GM19240 (cell line): ENCODE results near the gene FAM25C.
"Not testable (repeated sequence)": the region's sequence is repeated elsewhere in the genome, so short reads cannot be mapped to it uniquely, and the experiment has no call there.

Experiments
- DNase-seq: peaks from one replicate; pipeline ENCODE4 v3.0.0; 2011; ENCODE audit warnings: low spot score; ENCODE audit not compliant: insufficient read length

Gene FAM25C

DNA sequence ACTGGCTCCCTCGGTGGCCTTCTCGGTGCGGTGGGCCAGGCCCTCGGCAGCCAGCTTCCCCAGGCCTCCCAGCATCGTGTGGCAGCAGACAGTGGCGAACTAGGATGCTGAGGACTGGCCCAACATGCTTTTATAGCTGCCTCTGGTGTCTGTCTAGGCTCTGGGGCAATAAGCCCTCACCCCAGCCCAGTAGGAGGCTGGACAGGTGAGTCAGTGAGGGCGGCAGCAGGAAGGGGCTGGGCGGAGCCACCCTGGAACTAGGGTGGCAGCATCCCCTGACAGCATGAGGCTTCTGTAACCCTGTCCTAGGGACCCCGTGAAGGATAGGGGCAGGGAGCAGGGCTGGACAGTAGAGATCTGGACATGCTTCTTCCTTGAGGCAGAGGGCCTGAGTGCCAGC is at the start of gene FAM25C:
Gene FAM25C, minus strand, starts transcription at position 101 of the 400 bp plus-strand sequence. Its CDS starts 26 bp downstream, at position 75.
- DNase-seq = not testable (repeated sequence)

DNA sequence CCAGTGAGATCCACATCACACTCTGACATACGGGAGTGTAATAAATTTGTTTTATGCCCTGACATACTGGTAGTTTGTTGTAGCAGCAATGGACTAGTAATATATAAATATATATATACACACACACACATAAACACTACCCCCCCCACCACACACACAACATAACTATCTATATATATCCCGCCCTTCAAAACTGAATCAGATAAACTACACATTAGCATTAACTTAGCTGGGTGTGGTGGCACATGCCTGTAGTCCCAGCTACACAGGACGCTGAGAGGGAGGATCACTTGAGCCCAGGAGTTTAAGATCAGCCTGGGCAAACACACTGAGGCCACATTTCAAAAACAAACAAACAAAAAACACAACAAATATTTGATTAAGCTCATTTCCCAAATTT is 45.0 kb upstream of the FAM25C start:
- DNase-seq = not testable (repeated sequence)

DNA sequence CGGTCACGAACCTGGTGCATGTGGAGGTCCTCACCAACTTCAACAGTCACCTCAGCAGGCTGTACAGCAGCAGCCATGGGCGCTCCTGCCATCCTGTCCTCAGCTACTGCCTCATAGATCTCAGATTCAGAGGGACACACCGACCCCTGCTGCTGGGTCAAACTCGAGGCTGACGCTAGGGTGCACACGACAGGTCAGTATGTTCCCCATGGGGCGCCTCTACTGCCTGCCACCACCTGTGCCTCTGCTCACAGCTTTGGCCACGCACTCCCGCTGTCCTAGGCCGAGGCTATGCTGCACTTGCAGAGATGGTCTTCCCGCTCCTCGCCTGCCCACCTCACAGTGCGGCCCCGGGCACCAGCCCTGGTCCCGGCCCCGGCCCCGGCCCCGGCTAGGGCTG is 31.8 kb upstream of the FAM25C start:
- not testable (repeated sequence) for DNase-seq

DNA sequence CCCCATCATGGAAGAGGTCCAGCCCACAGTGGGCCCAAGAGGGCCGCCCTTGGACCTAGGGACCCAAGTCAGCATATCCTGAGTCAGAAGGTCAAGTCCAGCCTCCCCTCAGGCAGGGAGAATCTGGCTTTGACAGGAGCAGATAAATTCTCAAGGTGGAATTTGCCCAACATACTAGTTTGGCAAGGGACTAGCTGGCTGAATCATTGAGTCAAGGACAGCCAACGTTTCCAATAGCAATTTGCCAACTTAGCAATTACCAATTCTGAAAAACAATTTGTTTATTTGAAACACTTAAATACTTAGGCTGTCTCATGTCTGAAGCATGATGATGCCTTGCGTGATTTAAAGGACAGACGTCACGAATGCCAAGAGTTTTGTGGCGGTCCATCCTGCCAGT is 2.7 kb upstream of the FAM25C start:
- DNase-seq = not testable (repeated sequence)

DNA sequence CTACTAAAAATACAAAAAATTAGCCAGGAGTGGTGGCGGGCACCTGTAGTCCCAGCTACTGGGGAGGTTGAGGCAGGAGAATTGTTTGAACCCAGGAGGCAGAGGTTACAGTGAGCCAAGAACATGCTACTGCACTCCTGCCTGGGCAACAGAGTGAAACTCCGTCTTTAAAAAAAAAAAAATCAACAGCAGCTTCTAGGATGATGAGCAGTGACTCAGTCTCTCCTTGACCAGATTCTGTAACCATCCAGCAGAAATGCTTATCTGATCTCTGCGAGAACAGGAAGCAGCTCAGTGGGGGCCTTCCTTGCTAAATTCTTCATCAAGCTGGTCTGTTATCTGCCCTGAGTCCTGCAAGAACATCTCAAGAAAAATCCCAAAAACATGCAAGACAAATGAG is 5.5 kb downstream of the FAM25C start:
- DNase-seq = not testable (repeated sequence)

- not testable (repeated sequence) for DNase-seq
These were observed 7.0 kb downstream of the FAM25C start for GRCh38 chr10:47992560-47992959.

DNA sequence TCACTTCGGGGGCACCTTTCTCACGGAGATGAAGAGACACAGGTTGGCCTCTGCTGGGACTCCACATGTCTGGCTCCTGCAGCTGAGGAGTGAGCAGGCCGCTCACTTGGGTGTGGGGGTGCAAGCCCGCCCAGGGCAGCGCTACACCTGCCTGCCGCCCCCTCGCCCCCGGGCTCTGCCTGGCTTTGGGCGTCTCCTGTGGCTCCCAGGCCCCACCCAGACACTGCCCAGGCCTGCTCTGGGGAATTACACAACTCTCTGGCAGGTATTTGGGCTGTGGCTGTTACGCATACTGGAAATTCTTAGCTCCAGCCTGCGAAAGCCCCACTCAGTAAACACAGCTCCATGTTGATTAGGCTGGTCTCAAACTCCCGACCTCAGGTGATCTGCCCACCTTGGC is 7.9 kb downstream of the FAM25C start:
- not testable (repeated sequence) for DNase-seq

- DNase-seq = not testable (repeated sequence)
These were observed 9.5 kb downstream of the FAM25C start for GRCh38 chr10:47990097-47990496.

GRCh38 chr10:47989542-47989950 is 10.0 kb downstream of the FAM25C start:
- DNase-seq = not testable (repeated sequence)

GRCh38 chr10:47988718-47989541 is 10.7 kb downstream of the FAM25C start:
- DNase-seq = not testable (repeated sequence)

GRCh38 chr10:47987952-47988351 is 11.6 kb downstream of the FAM25C start:
- DNase-seq = not testable (repeated sequence)

DNA sequence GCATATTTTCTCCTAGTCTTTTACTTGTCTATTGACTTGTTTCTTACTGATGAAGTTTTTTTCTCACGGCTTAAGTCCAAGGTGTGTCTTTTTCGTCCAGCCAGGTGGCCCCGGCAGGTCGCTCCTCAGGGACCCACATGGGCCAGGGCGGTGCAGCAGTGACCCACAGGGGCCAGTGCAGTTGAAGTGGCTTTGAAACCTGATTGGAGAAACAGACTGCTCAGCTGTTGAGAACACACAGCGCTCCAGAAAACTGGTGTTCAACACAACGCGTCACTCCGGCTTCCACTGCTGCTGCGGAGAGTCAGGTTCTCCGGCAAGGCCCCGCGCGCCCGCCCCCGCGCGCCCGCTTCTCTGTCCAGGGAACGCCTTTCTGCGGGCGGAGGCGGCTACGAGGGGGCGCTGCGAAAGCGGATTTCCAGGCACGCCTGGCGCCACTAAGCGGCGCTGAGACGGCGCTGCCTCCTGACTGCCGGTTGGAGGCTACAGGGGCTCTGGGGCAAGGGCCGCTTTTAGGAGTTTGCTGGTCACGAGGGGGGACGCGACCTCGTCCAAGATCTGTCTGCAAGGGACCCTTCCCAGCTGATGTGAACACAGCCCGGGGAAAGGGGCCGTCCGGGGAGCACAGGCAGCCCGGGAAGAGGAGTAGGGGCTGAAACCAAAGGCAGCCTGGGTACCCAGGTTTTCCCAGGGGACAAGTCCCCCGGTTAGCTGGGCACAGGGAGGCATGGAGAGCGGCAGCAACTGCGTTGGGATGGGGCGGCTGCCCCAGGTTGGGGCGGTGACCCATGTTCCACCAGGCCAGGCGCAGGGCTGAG is 13.0 kb downstream of the FAM25C start:
- not testable (repeated sequence) for DNase-seq

GRCh38 chr10:47975409-47975808 is 24.2 kb downstream of the FAM25C start:
- not testable (repeated sequence) for DNase-seq

- not testable (repeated sequence) for DNase-seq
These were observed 26.5 kb downstream of the FAM25C start for GRCh38 chr10:47973131-47973530.

DNA sequence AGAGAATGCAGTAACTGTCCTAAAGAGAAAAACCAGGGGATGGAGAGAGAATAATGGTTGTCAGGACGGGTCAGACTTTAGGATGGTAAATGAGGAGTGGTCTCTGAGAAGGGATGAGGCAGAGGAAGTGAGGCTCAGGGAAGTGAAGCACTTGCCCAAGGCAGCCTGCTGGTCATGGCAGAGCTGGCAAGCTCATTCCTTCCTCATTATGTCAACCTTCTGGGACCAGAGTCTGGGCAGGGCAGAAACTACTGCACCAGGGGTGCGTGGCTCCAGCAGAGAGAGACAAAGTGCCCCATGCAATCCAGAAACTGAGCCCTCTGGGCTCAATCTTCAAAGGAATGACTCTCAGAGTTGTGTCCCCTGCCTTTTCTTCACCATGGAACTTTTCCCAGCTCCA is 27.5 kb downstream of the FAM25C start:
- not testable (repeated sequence) for DNase-seq

DNA sequence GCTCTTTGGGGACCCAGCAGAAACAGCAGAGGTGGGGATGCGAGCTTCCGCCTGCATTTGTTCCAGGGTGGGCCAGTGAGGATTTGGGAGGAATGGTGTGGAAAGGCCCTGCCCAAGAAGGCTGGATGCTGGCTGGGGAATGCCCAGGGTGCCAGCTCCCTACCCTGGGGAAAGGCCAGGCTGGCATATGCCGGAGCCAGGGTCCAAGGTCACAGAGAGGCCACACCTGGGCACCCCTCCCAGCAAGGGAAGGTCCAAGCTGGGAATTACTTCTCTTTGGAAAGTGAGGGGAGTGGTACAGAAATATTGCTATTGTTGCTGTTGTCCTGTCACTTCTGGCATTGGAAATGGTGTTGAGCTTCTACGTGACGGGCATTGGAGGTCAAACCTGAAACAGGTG is 28.0 kb downstream of the FAM25C start:
- DNase-seq = not testable (repeated sequence)

DNA sequence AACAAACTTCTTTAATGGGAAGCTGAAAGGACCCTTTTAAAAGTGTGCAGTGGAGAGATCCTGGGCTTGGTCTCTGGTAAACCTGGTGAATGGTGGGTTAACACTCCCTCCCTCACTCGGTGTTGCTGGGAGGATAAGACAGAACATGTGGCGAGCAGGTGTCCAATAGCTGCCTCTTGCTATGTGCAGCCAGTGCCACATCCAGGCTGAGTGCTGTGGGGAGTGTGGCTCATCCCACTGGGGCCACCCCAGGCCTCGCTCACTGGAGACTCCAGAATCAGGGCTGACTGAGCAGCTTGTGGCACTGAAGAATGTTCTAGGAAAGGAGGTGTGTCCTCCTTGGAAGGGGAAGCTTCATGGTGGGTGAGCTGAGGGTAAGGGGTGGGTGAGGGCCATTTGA is 29.5 kb downstream of the FAM25C start:
- not testable (repeated sequence) for DNase-seq

DNA sequence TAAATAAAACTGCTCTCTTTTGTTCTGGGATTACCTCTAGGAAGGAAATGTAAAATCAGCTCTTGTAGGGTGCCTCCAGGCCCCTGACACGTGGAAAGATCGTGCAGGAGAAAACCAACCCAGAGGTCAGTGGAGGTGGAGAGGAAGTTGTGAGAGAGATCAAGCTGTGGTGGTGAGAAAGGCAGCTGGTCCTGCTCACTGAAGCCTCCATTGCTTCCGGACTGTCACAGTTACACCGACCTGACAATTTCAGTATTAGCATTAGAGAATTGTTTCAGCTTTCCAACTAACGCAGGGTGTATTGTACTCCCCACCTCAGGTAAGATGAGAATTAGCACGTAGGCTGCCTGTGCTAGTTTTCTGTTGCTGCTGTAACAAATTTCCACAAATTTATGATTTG is 30.6 kb downstream of the FAM25C start:
- not testable (repeated sequence) for DNase-seq

DNA sequence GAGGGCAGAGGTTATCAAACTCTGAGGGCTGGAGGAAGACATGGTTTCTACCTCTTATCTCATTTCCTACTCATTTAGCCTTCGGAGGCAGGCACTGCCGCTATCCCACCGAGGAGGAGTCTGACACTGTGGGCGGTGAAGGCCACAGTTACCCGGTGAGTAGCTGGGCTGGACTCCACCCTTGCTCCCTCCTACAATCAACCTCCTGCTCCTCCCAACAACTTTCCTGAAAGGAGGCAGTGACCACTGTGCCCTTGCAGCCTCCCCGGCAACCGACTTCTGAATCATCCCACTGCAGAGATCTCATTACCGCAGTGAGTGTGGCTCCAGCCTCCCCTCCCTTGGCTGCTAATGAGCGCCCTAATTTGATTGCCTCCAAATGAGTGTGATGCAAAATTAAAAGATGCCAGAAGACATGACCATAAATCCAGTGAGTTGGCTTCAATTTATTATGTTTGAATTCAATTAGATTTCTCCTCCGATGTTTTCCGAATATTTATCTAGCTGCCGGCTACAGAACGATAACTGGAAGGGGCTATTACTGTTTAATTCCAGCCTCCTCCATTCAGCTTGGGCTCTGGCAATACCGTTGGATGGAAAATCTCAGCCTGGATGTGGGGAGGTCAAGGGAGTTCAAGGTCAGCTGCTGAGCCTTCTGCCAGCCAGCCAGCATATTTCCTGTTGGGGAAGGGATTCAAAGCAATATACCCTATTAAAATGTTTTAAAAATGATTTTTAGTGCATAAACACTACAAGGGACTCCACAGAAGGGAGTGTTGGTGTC is 35.1 kb downstream of the FAM25C start:
- DNase-seq = not testable (repeated sequence)

DNA sequence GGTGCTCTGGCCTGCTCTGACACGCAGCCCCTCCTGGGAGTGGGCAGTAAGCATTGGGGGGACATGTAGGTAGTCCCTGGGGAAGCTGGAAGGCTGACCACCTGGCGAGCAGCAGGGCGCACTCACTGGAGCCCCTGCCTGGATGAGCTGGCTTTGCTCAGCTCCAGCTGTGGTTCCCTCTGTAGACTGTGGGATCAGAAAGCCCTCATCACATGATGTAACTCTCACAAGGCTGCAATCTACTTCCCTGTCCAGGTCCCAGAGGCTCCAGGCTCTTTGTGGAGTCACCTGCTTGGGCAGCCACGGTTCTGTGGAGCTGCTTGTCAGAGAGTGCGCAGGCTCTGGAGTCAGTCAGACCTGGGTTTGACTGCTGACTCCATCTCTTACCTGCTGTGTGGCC is 36.8 kb downstream of the FAM25C start:
- not testable (repeated sequence) for DNase-seq

DNA sequence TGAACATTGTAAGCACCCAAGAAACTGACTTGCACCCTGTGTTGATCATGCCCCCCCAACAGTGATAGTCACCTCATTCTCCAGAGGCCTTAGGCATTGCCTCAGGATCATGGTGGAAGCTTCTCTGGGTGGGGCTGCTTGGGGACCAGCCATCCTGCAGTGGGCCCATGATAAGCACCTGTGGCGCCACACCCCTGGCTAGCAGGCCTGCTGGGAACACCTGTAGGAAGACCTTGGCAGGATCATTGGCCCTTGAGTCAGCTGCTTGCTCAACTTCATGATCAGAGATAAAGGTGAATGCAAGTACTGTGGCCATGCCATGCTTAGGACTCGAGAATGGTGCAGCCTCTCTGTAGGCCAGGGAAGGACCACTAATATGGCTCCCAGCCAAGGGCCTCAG is 38.9 kb downstream of the FAM25C start:
- not testable (repeated sequence) for DNase-seq
